Measurements from ENCODE around the gene PFKFB1.

PFKFB1 gene

DNA sequence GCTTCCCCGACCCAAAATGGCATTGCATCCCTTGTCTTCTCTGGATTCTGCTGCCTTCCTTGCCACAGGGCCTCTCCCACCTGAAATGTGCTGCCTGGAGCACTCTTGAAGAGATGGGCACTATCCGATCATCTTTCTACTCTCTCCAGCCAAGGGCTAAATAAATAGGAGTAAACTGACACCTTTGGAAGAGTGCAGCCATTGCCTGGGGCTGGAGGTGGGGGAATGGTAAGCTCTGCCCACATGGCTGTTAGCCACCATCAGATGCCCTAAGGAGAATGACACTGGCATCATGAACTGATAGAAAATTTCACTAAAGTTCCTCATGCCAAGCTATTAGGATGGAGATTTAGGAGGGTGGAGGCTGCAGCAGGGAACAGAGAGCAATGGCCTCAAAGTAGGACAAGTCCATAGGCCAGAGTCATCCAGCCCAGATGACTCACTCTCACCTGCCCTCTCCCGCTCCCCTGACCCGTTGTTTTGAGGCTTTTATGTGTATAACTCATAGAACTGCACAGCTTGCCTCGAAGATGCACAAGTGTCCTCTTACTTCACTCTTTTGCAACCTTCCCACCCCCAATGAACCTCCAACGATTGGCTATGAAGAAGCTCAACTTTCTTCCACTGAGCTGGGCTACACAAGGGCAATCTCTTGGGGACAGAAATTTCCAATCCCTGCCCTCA is 822 bp upstream of the PFKFB1 start:
- TF ChIP-seq SIN3A (IDR thresholded peaks at IDR 0.05; ENCODE audit: borderline replicate concordance, insufficient read depth, low read length) (no peak), TAF1 (IDR thresholded peaks at IDR 0.05; ENCODE audit: borderline replicate concordance, insufficient read depth, low read length) (no peak), FOXP2 (optimal IDR thresholded peaks at IDR 0.05; ENCODE audit: borderline replicate concordance, extremely low read depth, extremely low read length, insufficient read depth) (no peak), POLR2AphosphoS5 (IDR thresholded peaks at IDR 0.05; ENCODE audit: low read depth, low read length) (no peak)
- TF ChIP-seq, protein P1, sequence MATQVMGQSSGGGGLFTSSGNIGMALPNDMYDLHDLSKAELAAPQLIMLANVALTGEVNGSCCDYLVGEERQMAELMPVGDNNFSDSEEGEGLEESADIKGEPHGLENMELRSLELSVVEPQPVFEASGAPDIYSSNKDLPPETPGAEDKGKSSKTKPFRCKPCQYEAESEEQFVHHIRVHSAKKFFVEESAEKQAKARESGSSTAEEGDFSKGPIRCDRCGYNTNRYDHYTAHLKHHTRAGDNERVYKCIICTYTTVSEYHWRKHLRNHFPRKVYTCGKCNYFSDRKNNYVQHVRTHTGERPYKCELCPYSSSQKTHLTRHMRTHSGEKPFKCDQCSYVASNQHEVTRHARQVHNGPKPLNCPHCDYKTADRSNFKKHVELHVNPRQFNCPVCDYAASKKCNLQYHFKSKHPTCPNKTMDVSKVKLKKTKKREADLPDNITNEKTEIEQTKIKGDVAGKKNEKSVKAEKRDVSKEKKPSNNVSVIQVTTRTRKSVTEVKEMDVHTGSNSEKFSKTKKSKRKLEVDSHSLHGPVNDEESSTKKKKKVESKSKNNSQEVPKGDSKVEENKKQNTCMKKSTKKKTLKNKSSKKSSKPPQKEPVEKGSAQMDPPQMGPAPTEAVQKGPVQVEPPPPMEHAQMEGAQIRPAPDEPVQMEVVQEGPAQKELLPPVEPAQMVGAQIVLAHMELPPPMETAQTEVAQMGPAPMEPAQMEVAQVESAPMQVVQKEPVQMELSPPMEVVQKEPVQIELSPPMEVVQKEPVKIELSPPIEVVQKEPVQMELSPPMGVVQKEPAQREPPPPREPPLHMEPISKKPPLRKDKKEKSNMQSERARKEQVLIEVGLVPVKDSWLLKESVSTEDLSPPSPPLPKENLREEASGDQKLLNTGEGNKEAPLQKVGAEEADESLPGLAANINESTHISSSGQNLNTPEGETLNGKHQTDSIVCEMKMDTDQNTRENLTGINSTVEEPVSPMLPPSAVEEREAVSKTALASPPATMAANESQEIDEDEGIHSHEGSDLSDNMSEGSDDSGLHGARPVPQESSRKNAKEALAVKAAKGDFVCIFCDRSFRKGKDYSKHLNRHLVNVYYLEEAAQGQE (IDR thresholded peaks at IDR 0.05; ENCODE audit: insufficient read depth in 1 of 2, low read depth in 2 of 2, low read length in 2 of 2) = no peak

DNA sequence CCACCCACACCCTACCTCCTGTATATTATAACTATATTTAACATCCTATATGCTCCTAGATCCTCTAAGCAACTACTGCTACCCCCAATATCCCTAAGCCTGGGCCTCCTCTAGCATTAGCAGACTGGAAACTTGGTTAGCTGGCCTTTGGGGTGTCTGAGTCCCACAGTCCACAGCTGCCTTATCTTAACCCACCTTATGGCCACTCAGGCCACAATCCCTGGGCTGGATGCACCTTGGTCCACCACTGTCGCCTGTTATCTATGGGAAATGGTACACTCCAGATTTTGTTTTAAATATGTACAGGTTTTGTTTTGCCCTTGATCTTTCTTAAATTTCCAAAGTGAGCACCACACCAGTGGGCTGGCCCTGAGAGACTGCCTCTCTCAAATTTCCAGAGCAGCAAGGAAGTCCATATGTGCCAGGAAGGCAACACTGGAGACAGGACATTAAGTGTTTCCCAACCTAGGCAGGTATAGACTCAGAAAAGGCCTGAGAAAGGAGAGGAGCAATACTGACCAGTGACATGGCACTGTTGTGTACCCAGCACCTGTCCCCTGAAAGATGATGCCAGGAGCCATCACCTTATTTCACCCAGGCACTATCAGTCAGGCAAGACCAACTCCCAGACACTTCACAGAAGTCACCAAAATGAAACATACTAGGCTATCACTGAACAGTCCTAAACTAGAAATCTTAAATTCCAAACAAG is 921 bp downstream of the PFKFB1 start:
- TF ChIP-seq TAF1 (IDR thresholded peaks at IDR 0.05; ENCODE audit: borderline replicate concordance, insufficient read depth, low read length) (no peak), FOXP2 (optimal IDR thresholded peaks at IDR 0.05; ENCODE audit: borderline replicate concordance, extremely low read depth, extremely low read length, insufficient read depth) (no peak), SIN3A (IDR thresholded peaks at IDR 0.05; ENCODE audit: borderline replicate concordance, insufficient read depth, low read length) (no peak), POLR2AphosphoS5 (IDR thresholded peaks at IDR 0.05; ENCODE audit: low read depth, low read length) (no peak)
- TF ChIP-seq, protein P1 (IDR thresholded peaks at IDR 0.05; ENCODE audit: insufficient read depth in 1 of 2, low read depth in 2 of 2, low read length in 2 of 2) = no peak

DNA sequence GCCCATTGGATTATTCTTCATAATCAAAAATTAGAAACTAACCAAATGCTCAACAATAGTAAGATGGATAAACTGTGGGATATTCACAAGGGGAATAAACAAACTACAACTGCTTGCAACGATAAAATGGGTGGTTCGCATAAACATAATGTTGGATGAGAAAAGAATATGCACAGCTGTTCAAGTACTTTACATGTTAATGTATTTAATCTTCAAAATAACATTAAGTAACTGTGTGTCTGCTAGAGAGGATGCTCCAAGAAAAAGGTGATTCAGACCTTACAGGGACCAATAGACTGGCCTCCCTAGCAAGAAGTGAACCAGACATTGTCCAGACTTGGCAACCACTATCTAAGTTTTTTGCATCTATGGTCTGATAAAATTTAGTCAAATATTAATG is 2.3 kb downstream of the PFKFB1 start:
- TF ChIP-seq SIN3A (IDR thresholded peaks at IDR 0.05; ENCODE audit: borderline replicate concordance, insufficient read depth, low read length) (no peak), FOXP2 (optimal IDR thresholded peaks at IDR 0.05; ENCODE audit: borderline replicate concordance, extremely low read depth, extremely low read length, insufficient read depth) (no peak), POLR2AphosphoS5 (IDR thresholded peaks at IDR 0.05; ENCODE audit: low read depth, low read length) (no peak), TAF1 (IDR thresholded peaks at IDR 0.05; ENCODE audit: borderline replicate concordance, insufficient read depth, low read length) (no peak)
- TF ChIP-seq, protein P1 (IDR thresholded peaks at IDR 0.05; ENCODE audit: insufficient read depth in 1 of 2, low read depth in 2 of 2, low read length in 2 of 2) = no peak

DNA sequence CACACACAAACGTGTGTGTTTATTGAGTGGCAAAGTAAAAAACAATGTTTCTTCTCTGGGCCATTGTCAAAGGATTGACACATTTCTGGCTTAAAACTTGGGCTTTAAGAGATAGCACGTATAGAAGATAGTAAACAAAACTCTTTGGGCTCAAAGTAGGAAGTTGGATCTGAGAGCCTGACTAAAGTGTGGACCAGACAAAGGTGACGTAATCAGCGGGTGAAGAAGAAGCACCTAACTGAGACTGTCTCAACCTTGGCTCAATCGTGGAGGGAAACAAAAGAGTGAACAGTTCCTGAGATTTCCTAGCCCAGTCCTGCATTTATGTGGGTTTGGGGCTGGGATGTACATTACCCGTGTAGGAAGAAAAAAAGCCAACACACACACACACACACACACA is 13.7 kb downstream of the PFKFB1 start:
- TF ChIP-seq FOXP2 (optimal IDR thresholded peaks at IDR 0.05; ENCODE audit: borderline replicate concordance, extremely low read depth, extremely low read length, insufficient read depth) (no peak), POLR2AphosphoS5 (IDR thresholded peaks at IDR 0.05; ENCODE audit: low read depth, low read length) (no peak), TAF1 (IDR thresholded peaks at IDR 0.05; ENCODE audit: borderline replicate concordance, insufficient read depth, low read length) (no peak), SIN3A (IDR thresholded peaks at IDR 0.05; ENCODE audit: borderline replicate concordance, insufficient read depth, low read length) (no peak)
- TF ChIP-seq, protein P1 (IDR thresholded peaks at IDR 0.05; ENCODE audit: insufficient read depth in 1 of 2, low read depth in 2 of 2, low read length in 2 of 2) = no peak
